ENCODE results near the gene CYRIA. TPM values are rescaled to one million over a fixed set of nuclear protein-coding genes. Genes with fewer than 3 reads are reported as not detected.

CYRIA gene
- total RNA-seq, 4 donors from 2014 or later: 4.4 to 29.6 (median 8.1) TPM

- Histone ChIP-seq H3K4me3 (no peak overlapping the region), H3K27me3 (no peaks in the 10 kb centered on the region), H3K4me1 (no peaks in the 10 kb centered on the region), H3K9me3 (no peaks in the 10 kb centered on the region), H3K36me3 (no peaks in the 10 kb centered on the region), H3K27ac (no peak overlapping the region)
- TF ChIP-seq POLR2A (IDR thresholded peaks at IDR 0.05) (no peak), CTCF (IDR thresholded peaks at IDR 0.05) (no peak)
- intact Hi-C loops (cut with DNase I; ENCODE audit: low total_unique reads): no loop called here
- no peak for DNase-seq
These were observed 19.7 kb upstream of the CYRIA start for GRCh38 chr2:16685340-16685715.

GRCh38 chr2:16684676-16685339, 19.2 kb upstream of the CYRIA start:
- no peaks in the 10 kb centered on the region for H3K27me3 ChIP-seq
- intact Hi-C loops (cut with DNase I; ENCODE audit: low total_unique reads): no loop called here
- no peak for DNase-seq
- H3K4me1 ChIP-seq: no peaks in the 10 kb centered on the region
- H3K4me3 ChIP-seq: no peak overlapping the region
- TF ChIP-seq CTCF (IDR thresholded peaks at IDR 0.05): no peak
- no peak for TF ChIP-seq POLR2A (IDR thresholded peaks at IDR 0.05)
- no peaks in the 10 kb centered on the region for H3K9me3 ChIP-seq
- H3K27ac ChIP-seq: no peak overlapping the region
- H3K36me3 ChIP-seq: no peaks in the 10 kb centered on the region

GRCh38 chr2:16683576-16683975, 17.9 kb upstream of the CYRIA start:
- Histone ChIP-seq H3K4me3 (no peak overlapping the region), H3K9me3 (no peaks in the 10 kb centered on the region), H3K27ac (no peak overlapping the region), H3K4me1 (no peaks in the 10 kb centered on the region), H3K27me3 (no peaks in the 10 kb centered on the region), H3K36me3 (no peaks in the 10 kb centered on the region)
- TF ChIP-seq CTCF (IDR thresholded peaks at IDR 0.05) (no peak), POLR2A (IDR thresholded peaks at IDR 0.05) (no peak)
- intact Hi-C loops (cut with DNase I; ENCODE audit: low total_unique reads): no loop called here
- DNase-seq: no peak

GRCh38 chr2:16682431-16683118, 16.9 kb upstream of the CYRIA start:
- no peaks in the 10 kb centered on the region for H3K27me3 ChIP-seq
- peak; percentile 19 to 41 for DNase-seq
- intact Hi-C loops (cut with DNase I; ENCODE audit: low total_unique reads): no loop called here
- TF ChIP-seq CTCF (IDR thresholded peaks at IDR 0.05): no peak
- no peak for TF ChIP-seq POLR2A (IDR thresholded peaks at IDR 0.05)
- no peaks in the 10 kb centered on the region for H3K4me1 ChIP-seq
- H3K36me3 ChIP-seq: no peaks in the 10 kb centered on the region
- H3K9me3 ChIP-seq: peaks cover 0 to 5% of the 10 kb centered on the region in 2 donors
- H3K4me3 ChIP-seq: no peak overlapping the region
- H3K27ac ChIP-seq: no peak overlapping the region

- H3K9me3 ChIP-seq: peaks cover 0 to 5% of the 10 kb centered on the region in 2 donors
- no peak overlapping the region for H3K27ac ChIP-seq
- H3K4me3 ChIP-seq: no peak overlapping the region
- peaks cover 0 to 3% of the 10 kb centered on the region in 2 donors for H3K36me3 ChIP-seq
- TF ChIP-seq POLR2A (IDR thresholded peaks at IDR 0.05) (no peak), CTCF (IDR thresholded peaks at IDR 0.05) (no peak)
- no peak for DNase-seq
- no peaks in the 10 kb centered on the region for H3K27me3 ChIP-seq
- no peaks in the 10 kb centered on the region for H3K4me1 ChIP-seq
- intact Hi-C loops (cut with DNase I; ENCODE audit: low total_unique reads): no loop called here
These were observed 15.1 kb upstream of the CYRIA start for GRCh38 chr2:16680781-16681180.
